CD8-positive, alpha-beta memory T cell (primary cell): ENCODE measurements around the gene AKT1S1. TPM values are rescaled to one million over a fixed set of nuclear protein-coding genes. Genes with fewer than 3 reads are reported as not detected.

Experiments
- CTCF ChIA-PET: fragments of 350-600 bp; sonication (Branson Sonifier 250); formaldehyde crosslinking; loops from one replicate; lab custom pipeline; 2021; ENCODE audit warnings: antibody characterized with exemption; lab: Charles Lee
- POLR2A ChIA-PET: fragments of 350-600 bp; sonication (Branson Sonifier 250); formaldehyde crosslinking; loops from one replicate; lab custom pipeline; 2021; ENCODE audit warnings: antibody characterized with exemption; lab: Charles Lee
- DNase-seq, 5 donors: peaks; one replicate each; pipeline versions ENCODE4 v3.0.0 to v3.0.0-alpha.2; 2020 to 2022; ENCODE audit warnings: mixed read lengths in 1 of 5
- H3K27ac ChIP-seq: one replicate; pipeline ENCODE4 v1.7.0; 2013; ENCODE audit warnings: low read depth, mild to moderate bottlenecking, low read length, moderate library complexity
- H3K27me3 ChIP-seq: 2 replicates; pipeline ENCODE4 v1.7.0; 2013; ENCODE audit warnings: low read length, mild to moderate bottlenecking; ENCODE audit not compliant: insufficient read depth, poor library complexity, severe bottlenecking
- H3K36me3 ChIP-seq: 2 replicates; pipeline ENCODE4 v1.7.0; 2013; ENCODE audit warnings: mild to moderate bottlenecking, low read length, moderate library complexity; ENCODE audit not compliant: insufficient read depth
- H3K4me1 ChIP-seq: 2 replicates; pipeline ENCODE4 v1.7.0; 2013; ENCODE audit warnings: mild to moderate bottlenecking, low read length, moderate library complexity; ENCODE audit not compliant: insufficient read depth
- H3K4me3 ChIP-seq: 2 replicates; pipeline ENCODE4 v1.7.0; 2013; ENCODE audit warnings: mild to moderate bottlenecking, low read length
- H3K9me3 ChIP-seq: 2 replicates; pipeline ENCODE4 v1.7.0; 2013; ENCODE audit warnings: mild to moderate bottlenecking, low read length
- H3K27ac Mint-ChIP-seq, 8 donors: one replicate each; pipeline ENCODE4 v1.8.0; 2020 to 2021; ENCODE audit warnings: mixed read lengths in 8 of 8, mild to moderate bottlenecking in 6 of 8, inconsistent platforms in 3 of 8, moderate library complexity in 3 of 8
- H3K27me3 Mint-ChIP-seq, 2 donors: one replicate each; pipeline ENCODE4 v1.8.0; 2020 to 2021; ENCODE audit warnings: mixed read lengths in 2 of 2, mild to moderate bottlenecking in 1 of 2, moderate library complexity in 1 of 2
- H3K36me3 Mint-ChIP-seq, 3 donors: one replicate each; pipeline ENCODE4 v1.8.0; 2020 to 2021; ENCODE audit warnings: mixed read lengths in 3 of 3, inconsistent platforms in 1 of 3, mild to moderate bottlenecking in 1 of 3
- H3K4me1 Mint-ChIP-seq, 3 donors: one replicate each; pipeline ENCODE4 v1.8.0; 2020 to 2021; ENCODE audit warnings: mixed read lengths in 3 of 3, inconsistent platforms in 1 of 3, mild to moderate bottlenecking in 1 of 3
- H3K4me3 Mint-ChIP-seq, 7 donors: one replicate each; pipeline ENCODE4 v1.8.0; 2020 to 2021; ENCODE audit warnings: mixed read lengths in 7 of 7, mild to moderate bottlenecking in 6 of 7, moderate library complexity in 4 of 7, inconsistent platforms in 2 of 7
- H3K9me3 Mint-ChIP-seq, 5 donors: one replicate each; pipeline ENCODE4 v1.8.0; 2020 to 2022; ENCODE audit warnings: mixed read lengths in 5 of 5, mild to moderate bottlenecking in 3 of 5, moderate library complexity in 2 of 5, inconsistent platforms in 1 of 5
- polyA plus RNA-seq: library from polyadenylated mRNA; unstranded; fragments of 300-500 nt; fragmentation: Illumina TruSeq; gene quantifications from one replicate; pipeline ENCODE4 v1.2.3, GENCODE V29; 2021
- total RNA-seq, 2 experiments: library from RNA; stranded (reverse); gene quantifications; one replicate each; pipeline ENCODE4 v1.2.3, GENCODE V29; 2021

Gene AKT1S1
- total and polyA plus RNA-seq, 3 experiments from 2014 or later: 4.7 to 33.6 (median 32.8) TPM

- peak overlapping the region in 6 of 8 donors; percentile 51 to 94 (median 80) for H3K27ac Mint-ChIP-seq
- Histone ChIP-seq H3K27ac (no peak overlapping the region), H3K9me3 (no peaks in the 10 kb centered on the region), H3K27me3 (no peaks in the 10 kb centered on the region), H3K36me3 (no peaks in the 10 kb centered on the region), H3K4me3 (no peak overlapping the region), H3K4me1 (peaks cover 10% of the 10 kb centered on the region)
- H3K4me3 Mint-ChIP-seq: peak overlapping the region in 5 of 7 donors; percentile 32 to 80 (median 41)
- ChIA-PET CTCF (interaction anchor here (1.1 to 1.7 kb wide), 3 partner anchors 14 to 79 kb away, joined by 3 to 4 read pairs (median 3); partner anchors contain the start of genes AKT1S1, ATF5, FUZ and NUP62), POLR2A (interaction anchor here (0.9 kb wide), 1 partner anchor 38 kb away, joined by 11 read pairs; the partner anchor contains the start of gene ATF5)
- peaks cover 11 to 32% (median 21%) of the 10 kb centered on the region in 3 donors for H3K4me1 Mint-ChIP-seq
- H3K27me3 Mint-ChIP-seq: peaks cover 0 to 2% of the 10 kb centered on the region in 2 donors
- DNase-seq: no peak
- H3K9me3 Mint-ChIP-seq: no peaks in the 10 kb centered on the region
- H3K36me3 Mint-ChIP-seq: peaks cover 0 to 7% (median 0%) of the 10 kb centered on the region in 3 donors
These were observed 14.2 kb upstream of the AKT1S1 start for GRCh38 chr19:49891393-49891792.

GRCh38 chr19:49890349-49891311 is 13.5 kb upstream of the AKT1S1 start:
- Histone ChIP-seq H3K9me3 (no peaks in the 10 kb centered on the region), H3K27me3 (no peaks in the 10 kb centered on the region), H3K4me1 (peaks cover 5% of the 10 kb centered on the region), H3K36me3 (no peaks in the 10 kb centered on the region), H3K27ac (peak overlapping the region; percentile 38), H3K4me3 (peak overlapping the region; percentile 59)
- peaks cover 7 to 24% (median 16%) of the 10 kb centered on the region in 3 donors for H3K4me1 Mint-ChIP-seq
- H3K4me3 Mint-ChIP-seq: peak overlapping the region; percentile 65 to 85 (median 83)
- ChIA-PET CTCF (interaction anchor here (0.7 to 1.7 kb wide), 10 partner anchors 9 to 78 kb away, joined by 3 to 6 read pairs (median 3); partner anchors contain the start of genes AKT1S1, ATF5, FUZ and NUP62), POLR2A (interaction anchor here (0.5 to 1.1 kb wide), 2 partner anchors 38 to 546 kb away, joined by 3 to 7 read pairs; partner anchors contain the start of genes ATF5 and NUP62)
- H3K27me3 Mint-ChIP-seq: peaks cover 0 to 2% of the 10 kb centered on the region in 2 donors
- peak in 4 of 5 donors; percentile 50 to 71 (median 70) for DNase-seq
- H3K9me3 Mint-ChIP-seq: no peaks in the 10 kb centered on the region
- H3K36me3 Mint-ChIP-seq: peaks cover 0 to 10% (median 0%) of the 10 kb centered on the region in 3 donors
- peak overlapping the region; percentile 68 to 92 (median 86) for H3K27ac Mint-ChIP-seq

GRCh38 chr19:49889687-49890348 is 12.7 kb upstream of the AKT1S1 start:
- no peaks in the 10 kb centered on the region for H3K9me3 ChIP-seq
- POLR2A ChIA-PET: interaction anchor here (1.1 kb wide), 2 partner anchors 13 to 39 kb away, joined by 3 to 7 read pairs; partner anchors contain the start of genes AKT1S1, ATF5, NUP62 and TBC1D17
- H3K27ac ChIP-seq: peak overlapping the region; percentile 38
- H3K4me3 ChIP-seq: peak overlapping the region; percentile 59
- Mint-ChIP-seq H3K27ac (peak overlapping the region; percentile 68 to 91 (median 85)), H3K4me1 (peaks cover 7 to 19% (median 13%) of the 10 kb centered on the region in 3 donors), H3K4me3 (peak overlapping the region; percentile 65 to 85 (median 83)), H3K36me3 (peaks cover 0 to 16% (median 0%) of the 10 kb centered on the region in 3 donors), H3K9me3 (no peaks in the 10 kb centered on the region), H3K27me3 (peaks cover 0 to 2% of the 10 kb centered on the region in 2 donors)
- no peaks in the 10 kb centered on the region for H3K27me3 ChIP-seq
- DNase-seq: peak; percentile 56 to 76 (median 70)
- CTCF ChIA-PET: interaction anchor here (0.7 to 1.3 kb wide), 8 partner anchors 9 to 77 kb away, joined by 3 to 6 read pairs (median 3); partner anchors contain the start of genes AKT1S1, ATF5, FUZ and PTOV1
- peaks cover 5% of the 10 kb centered on the region for H3K4me1 ChIP-seq
- no peaks in the 10 kb centered on the region for H3K36me3 ChIP-seq

GRCh38 chr19:49889038-49889686 is 12.0 kb upstream of the AKT1S1 start:
- DNase-seq: no peak
- POLR2A ChIA-PET: interaction anchor here (1.1 kb wide), 1 partner anchor 12 kb away, joined by 3 read pairs; the partner anchor contains the start of genes AKT1S1 and TBC1D17
- peaks cover 0 to 2% of the 10 kb centered on the region in 2 donors for H3K27me3 Mint-ChIP-seq
- H3K36me3 ChIP-seq: no peaks in the 10 kb centered on the region
- peak overlapping the region in 5 of 7 donors; percentile 8 to 47 (median 35) for H3K4me3 Mint-ChIP-seq
- peak overlapping the region in 2 of 8 donors; percentile 27 to 32 for H3K27ac Mint-ChIP-seq
- no peak overlapping the region for H3K4me3 ChIP-seq
- no peaks in the 10 kb centered on the region for H3K9me3 ChIP-seq
- CTCF ChIA-PET: interaction anchor here (0.6 to 1.0 kb wide), 2 partner anchors 13 to 39 kb away, joined by 3 to 4 read pairs; partner anchors contain the start of gene ATF5
- peak overlapping the region; percentile 38 for H3K27ac ChIP-seq
- peaks cover 7 to 19% (median 13%) of the 10 kb centered on the region in 3 donors for H3K4me1 Mint-ChIP-seq
- peaks cover 5% of the 10 kb centered on the region for H3K4me1 ChIP-seq
- H3K27me3 ChIP-seq: no peaks in the 10 kb centered on the region
- peaks cover 0 to 22% (median 2%) of the 10 kb centered on the region in 3 donors for H3K36me3 Mint-ChIP-seq
- no peaks in the 10 kb centered on the region for H3K9me3 Mint-ChIP-seq

GRCh38 chr19:49888510-49888824 is 11.3 kb upstream of the AKT1S1 start:
- H3K4me3 ChIP-seq: no peak overlapping the region
- DNase-seq: no peak
- no peaks in the 10 kb centered on the region for H3K9me3 ChIP-seq
- peaks cover 5% of the 10 kb centered on the region for H3K36me3 ChIP-seq
- H3K9me3 Mint-ChIP-seq: no peaks in the 10 kb centered on the region
- no peak overlapping the region for H3K27ac Mint-ChIP-seq
- no peak overlapping the region for H3K27ac ChIP-seq
- POLR2A ChIA-PET: no interaction called here
- peaks cover 7 to 19% (median 13%) of the 10 kb centered on the region in 3 donors for H3K4me1 Mint-ChIP-seq
- CTCF ChIA-PET: no interaction called here
- peaks cover 5% of the 10 kb centered on the region for H3K4me1 ChIP-seq
- no peaks in the 10 kb centered on the region for H3K27me3 ChIP-seq
- peaks cover 0 to 2% of the 10 kb centered on the region in 2 donors for H3K27me3 Mint-ChIP-seq
- peak overlapping the region in 2 of 7 donors; percentile 37 to 86 for H3K4me3 Mint-ChIP-seq
- H3K36me3 Mint-ChIP-seq: peaks cover under 1 to 28% (median 2%) of the 10 kb centered on the region in 3 donors

GRCh38 chr19:49887665-49888509 is 10.7 kb upstream of the AKT1S1 start:
- CTCF ChIA-PET: no interaction called here
- Histone ChIP-seq H3K9me3 (no peaks in the 10 kb centered on the region), H3K36me3 (peaks cover 11% of the 10 kb centered on the region), H3K4me3 (no peak overlapping the region), H3K27me3 (no peaks in the 10 kb centered on the region), H3K27ac (no peak overlapping the region), H3K4me1 (peaks cover 5% of the 10 kb centered on the region)
- H3K4me3 Mint-ChIP-seq: no peak overlapping the region
- peaks cover 4 to 34% (median 5%) of the 10 kb centered on the region in 3 donors for H3K36me3 Mint-ChIP-seq
- DNase-seq: no peak
- no peak overlapping the region for H3K27ac Mint-ChIP-seq
- H3K27me3 Mint-ChIP-seq: peaks cover 0 to 2% of the 10 kb centered on the region in 2 donors
- POLR2A ChIA-PET: no interaction called here
- H3K4me1 Mint-ChIP-seq: peaks cover 7 to 19% (median 10%) of the 10 kb centered on the region in 3 donors
- H3K9me3 Mint-ChIP-seq: no peaks in the 10 kb centered on the region
